GM12872 (cell line): ENCODE results near the gene FAM171A1.

Source experiments
- TF ChIP-seq, protein P1 (sequence below): IDR thresholded peaks from 3 replicates; pipeline ENCODE4 v1.5.1; 2011; ENCODE audit warnings: low read depth, mild to moderate bottlenecking, low read length, moderate library complexity; ENCODE audit not compliant: insufficient read depth

FAM171A1 gene

DNA sequence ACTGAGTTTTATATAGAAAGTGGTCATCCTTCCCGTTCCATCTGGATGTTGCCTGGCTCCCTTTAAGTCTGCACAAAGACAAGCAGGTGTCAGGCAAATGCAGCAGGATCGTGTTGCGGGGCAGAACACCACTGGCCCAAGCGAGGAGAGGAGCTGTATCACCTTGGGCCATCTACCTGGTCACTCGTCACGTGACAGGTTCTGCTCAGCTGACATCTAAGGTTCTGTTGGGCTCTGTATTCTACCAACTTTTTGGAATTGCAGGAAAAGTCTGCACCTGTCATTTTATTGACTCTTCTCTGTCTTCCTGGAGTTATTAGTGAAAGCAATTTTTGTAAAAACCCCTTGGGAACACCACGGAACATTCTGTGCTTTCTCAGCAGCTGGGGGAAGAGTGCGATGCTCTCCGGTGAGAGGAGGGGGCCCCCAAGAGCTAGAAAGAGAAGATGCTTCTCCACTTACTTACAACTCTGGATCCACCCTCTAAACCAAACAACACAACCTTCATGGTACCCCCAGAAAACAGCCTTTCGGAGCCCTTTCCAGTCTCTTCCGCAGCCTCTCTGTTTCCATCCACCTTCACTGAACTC is 119.2 kb downstream of the FAM171A1 start:
- TF ChIP-seq, protein P1, sequence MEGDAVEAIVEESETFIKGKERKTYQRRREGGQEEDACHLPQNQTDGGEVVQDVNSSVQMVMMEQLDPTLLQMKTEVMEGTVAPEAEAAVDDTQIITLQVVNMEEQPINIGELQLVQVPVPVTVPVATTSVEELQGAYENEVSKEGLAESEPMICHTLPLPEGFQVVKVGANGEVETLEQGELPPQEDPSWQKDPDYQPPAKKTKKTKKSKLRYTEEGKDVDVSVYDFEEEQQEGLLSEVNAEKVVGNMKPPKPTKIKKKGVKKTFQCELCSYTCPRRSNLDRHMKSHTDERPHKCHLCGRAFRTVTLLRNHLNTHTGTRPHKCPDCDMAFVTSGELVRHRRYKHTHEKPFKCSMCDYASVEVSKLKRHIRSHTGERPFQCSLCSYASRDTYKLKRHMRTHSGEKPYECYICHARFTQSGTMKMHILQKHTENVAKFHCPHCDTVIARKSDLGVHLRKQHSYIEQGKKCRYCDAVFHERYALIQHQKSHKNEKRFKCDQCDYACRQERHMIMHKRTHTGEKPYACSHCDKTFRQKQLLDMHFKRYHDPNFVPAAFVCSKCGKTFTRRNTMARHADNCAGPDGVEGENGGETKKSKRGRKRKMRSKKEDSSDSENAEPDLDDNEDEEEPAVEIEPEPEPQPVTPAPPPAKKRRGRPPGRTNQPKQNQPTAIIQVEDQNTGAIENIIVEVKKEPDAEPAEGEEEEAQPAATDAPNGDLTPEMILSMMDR, result no peak

DNA sequence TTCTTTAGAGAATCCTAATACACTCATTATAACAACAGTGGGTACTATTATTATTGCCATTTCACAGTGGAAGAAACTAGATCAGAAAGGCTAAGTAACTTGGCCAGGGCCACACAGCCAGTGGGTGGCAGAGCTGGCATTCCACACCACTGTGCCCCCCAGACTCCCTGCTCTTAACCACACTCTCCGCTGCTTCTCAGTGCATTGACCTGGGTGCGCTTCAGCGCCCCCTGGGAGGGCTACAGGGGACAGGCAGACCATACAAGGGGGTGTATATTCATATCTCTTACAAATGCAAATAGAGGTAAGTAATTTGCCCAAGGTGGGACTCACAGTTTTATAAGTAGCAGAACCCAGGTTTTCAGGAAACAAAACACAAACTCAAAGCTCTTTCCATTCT is 125.6 kb downstream of the FAM171A1 start:
- TF ChIP-seq, protein P1, result peak; percentile 55

DNA sequence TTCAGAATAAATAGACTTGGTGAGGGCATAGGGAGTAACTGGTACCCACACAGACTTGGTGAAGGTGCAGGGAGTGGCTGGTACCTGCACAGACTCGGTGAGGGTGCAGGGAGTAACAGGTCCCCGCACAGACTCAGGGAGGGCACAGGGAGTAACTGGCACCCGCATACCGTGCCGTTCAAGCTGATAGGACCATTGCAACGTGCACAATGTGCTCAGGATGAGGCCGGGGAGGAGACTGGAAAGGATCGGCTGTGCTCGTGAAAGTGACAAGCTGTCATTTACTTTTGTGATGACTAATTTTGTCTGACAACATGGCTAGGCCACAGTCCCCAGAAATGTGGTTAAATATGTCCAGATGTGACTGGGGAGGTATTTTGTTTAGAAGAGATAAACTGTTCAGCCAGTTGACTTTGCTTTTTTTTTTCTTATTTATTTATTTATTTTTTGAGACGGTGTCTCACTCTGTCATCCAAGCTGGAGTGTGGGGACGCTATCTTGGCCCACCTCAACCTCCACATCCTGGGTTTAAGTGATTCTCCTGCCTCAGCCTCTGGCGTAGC is 126.4 kb downstream of the FAM171A1 start:
- TF ChIP-seq, protein P1, result no peak

DNA sequence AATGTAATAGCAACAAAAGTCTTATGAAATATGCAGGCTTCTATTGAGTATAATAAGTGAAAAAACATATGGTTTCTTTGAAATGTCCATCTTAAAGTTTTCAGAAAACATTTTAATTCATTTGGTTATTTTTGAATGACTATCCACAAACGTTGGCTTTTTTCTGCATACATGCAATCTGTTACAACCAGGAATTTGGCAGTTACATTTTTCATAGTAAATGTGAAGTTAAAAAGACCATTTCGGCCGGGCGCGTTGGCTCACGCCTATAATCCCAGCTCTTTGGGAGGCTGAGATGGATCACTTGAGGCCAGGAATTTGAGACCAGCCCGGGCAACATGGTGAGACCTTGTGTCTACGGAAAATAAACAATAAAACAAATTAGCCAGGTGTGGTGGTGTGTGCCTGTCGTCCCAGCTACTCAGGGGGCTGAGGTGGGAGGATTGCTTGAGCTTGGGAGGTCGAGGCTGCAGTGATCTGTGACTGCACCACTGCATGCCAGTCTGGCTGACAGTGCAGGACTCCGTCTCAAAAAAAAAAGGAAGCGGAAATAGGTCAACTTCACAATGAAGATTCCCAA is 128.7 kb downstream of the FAM171A1 start:
- TF ChIP-seq, protein P1, result no peak

DNA sequence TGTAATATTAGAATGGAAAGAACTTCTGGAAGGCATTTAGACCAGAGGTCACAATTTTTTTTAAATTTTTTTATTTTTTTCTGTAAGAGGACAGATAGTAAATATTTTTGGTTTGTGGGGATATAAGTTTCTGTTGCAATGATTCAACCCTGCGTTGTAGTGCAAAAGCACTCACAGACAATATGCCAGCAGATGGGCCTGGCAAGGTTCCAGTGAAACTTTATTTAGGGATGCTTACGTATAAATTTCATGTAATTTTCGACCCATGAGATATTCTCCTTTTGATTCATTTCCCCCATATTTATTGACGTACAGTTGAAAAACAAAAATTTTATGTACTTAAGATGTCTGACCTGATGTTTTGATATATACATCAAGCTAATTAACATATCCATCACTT is 129.8 kb downstream of the FAM171A1 start:
- TF ChIP-seq, protein P1, result no peak

DNA sequence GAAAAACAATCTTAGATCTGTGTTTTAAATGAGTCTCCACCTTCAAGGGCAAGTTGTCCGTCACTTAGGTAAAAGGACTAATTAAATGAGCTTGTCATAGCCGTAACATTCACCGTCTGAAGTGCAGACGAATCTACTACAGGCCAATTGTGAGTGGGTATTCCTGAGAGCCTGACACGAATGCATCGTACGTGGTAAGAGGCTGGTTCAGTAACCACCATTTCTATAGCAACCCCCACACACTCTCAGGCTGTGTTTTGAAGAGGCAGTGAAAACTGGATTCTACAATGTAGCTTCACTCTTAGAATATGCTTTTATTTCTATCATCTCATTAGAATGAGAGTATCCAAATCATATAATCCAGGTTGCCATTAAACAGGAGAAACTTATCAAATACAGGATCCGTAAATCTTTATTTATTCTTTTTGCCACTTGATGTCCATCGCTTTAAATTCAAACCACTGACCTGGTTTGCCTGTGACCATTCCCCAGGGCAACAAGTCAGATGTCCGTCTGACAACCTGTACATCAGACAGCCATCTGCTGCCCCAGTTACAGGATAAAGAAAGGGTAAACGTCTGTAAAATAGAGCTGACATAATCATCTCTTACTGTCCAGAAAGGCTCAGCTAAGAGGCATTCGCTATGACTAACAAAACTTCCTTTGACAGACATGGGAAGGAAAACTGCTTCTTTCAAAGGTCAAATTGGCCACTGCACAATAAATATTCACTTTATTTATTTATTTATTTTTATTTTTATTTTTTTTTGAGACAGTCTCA is 132.3 kb downstream of the FAM171A1 start:
- TF ChIP-seq, protein P1, result no peak

DNA sequence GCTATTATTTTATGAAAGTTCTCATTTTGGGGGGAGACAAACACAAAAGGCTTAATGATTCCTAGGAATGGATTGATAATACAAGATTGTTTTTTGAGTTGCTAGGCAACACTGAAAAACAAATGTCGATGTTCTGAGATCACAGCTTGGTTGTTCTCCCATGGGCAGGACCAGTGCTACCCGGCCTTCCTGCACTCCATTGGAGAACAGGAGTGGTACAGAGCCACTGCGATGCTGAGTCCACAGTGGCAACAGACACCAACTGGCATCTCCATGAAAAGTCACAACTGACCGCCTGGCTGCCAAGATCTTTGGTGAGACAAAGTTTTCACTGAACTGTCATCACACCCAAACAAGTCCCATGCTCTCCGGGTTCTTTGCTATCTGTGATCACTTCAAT is 133.7 kb downstream of the FAM171A1 start:
- TF ChIP-seq, protein P1, result no peak
